ENCODE results near the gene MAP3K5.
A peak's percentile ranks its signal among the peaks of the same experiment; 100 is the strongest.
"Not testable (repeated sequence)": the region's sequence is repeated elsewhere in the genome, so short reads cannot be mapped to it uniquely, and the experiment has no call there.

Gene MAP3K5

DNA sequence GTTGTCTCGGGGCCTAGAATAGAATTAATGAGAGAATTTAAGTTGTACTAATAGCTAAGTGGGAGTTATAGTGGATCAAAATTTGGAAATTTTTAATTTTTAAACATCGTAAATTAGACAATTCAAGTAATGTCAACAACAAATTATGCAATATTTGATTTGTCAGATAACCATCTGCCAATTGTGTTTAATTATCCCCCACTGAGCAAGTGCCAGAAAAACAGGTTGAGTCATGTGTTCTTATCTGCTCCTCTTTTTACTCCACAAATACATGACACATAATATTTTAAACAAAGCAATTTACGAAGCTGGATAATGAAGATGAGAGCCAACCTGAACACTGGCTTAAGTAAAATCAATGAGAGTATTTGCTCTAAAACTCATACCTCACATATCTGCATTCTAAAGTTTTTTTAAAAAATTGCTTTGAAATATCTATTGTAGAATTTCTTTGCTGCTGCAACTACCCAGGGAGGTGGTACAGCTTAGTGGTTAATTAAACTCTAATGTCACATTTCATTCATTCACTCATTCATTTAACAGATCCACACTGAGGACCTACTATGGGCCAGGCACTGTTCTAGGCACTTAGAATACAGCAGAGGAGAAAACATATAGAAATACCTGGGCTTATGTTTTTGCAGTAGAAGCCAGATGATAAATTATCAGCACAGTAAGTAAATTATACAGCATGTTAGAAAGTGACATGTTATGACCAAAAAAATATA lies 184.9 kb downstream of the MAP3K5 start:
- no peak for DNase-seq

DNA sequence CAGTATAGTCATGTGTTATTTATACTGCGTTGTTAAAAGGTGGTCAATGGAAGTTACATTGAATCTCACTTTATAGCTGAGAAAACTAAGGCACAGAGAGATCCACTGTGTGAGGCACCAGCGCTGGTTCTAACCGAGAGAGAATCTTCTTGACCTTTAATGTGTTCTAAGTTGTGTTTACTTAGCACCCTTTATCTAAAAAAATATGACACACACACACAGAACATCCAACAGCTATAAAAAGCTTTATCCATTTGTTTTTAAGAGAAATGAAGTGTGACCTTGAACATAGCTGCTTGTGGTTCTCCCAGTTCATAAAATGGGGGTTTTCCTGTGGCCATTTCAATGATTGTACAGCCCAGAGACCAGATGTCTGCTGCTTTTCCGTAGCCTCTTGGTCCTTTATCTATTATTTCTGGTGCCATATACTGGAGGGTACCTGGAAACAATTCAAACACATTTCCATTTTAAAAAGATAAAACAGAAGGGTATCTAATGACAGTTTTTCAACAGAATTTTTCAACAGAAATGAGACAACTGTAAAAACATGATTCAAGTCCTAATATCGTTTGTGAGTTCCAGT lies 187.3 kb downstream of the MAP3K5 start:
- no peak for DNase-seq

DNA sequence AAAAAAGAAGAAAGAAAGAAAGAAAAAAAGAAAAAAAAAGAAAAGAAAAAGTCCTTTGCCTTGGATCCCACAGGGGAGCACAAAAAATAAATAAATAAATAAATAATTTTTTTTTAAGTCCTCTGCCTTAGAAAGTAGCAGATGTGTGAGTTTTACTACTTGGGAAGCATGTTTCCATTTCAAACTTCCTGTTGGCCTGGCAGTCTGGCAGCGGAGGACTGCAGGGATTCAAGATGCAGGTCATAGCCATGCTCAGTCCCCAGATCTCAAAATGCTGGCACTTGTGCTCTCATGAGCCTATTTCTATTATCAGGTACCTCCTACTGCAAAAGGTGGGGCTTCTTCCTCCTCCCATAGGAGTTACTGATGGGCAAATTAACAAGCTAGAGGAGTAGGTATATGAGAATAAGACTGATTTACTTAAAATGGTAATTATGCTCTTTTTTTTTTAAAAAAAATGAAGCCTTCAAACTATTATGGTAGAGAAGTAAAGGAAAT lies 187.9 kb downstream of the MAP3K5 start:
- no peak for DNase-seq

DNA sequence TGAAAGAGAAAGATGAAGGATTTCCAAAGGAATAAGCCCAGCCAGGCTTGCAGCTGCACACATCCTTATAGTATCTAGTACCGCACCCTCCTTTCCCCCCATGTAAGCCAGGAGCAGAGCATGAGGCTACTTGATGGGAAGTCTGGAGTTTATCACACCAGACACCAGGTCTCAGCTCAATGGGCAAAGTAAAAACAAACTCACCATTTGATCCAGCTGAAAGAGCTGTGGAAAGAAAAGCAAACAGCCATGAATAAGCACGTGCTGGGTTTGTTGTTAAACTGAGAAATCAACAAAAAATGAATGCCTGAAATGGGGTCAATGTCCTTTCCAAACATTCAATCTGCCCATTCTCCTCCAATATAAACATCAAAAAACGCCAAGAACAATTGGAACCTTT lies 191.5 kb downstream of the MAP3K5 start:
- DNase-seq, result no peak

DNA sequence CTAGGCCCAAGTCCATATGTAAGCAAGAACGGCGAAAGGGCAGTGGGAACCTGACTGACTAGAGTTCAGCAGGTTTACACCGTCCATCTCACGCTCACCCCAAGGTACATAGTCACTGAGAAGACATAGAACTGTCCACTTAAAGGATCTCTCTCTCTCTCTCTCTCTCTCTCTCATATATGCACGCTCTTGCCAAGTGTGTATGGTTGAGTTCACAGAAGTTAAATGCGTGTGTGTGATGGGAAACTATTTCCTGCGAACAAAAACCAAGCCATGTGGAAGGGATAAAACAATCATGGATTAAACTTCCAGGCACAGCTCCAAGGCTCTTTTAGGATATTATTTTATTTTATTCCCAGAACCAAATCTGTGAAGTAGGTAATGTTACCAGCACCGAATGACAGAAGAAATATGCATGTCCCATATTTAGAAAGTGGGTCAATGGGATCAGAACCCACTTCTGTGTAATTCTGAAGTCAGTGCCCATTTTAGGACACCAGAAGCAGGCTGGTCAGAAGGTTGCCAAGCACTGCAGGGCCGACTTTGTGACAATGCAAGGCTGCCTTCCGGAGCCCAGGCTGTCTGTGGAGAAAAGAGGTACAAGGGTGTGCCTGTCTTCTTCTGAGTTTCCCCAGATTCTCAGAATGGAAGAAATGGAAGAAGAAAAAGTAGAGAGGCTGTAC lies 192.8 kb downstream of the MAP3K5 start:
- DNase-seq, result no peak

DNA sequence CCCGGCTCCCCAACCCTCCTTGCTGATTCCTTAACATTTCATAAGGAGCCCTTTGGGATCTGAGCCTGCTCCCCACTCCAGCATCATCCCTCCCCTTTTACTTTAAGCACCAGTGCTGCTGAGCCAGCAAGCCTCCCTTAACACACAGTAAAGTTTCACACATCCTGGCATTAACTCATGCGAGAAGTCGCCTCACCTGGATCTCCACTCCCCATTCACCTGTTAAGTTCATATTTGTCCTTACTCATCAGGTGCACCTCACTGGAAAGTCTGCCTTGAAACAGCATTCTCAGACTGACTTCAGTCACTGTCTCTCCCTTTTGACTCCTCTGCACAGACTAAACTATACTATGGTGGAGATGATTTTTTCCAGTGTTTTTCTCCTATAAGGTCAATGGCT lies 194.2 kb downstream of the MAP3K5 start:
- DNase-seq, result no peak

DNA sequence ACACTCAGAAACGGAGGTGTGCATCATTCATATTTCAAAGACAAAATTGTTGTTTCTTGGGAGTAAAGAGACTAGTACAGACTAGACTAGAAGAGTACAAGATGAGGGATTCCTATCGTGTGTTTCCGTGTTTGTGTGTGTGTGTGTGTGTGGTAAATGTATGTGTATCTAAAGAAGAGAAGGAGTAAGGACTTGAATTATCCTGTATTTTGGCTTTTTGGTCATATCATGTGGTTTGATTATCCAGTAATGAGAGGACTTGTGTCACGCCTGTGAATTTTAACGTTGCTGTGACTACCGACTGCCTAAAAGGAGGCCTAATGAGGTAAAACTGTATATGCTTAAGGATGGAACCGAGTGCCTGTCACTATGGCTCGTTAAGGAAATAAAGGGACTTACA lies 197.6 kb downstream of the MAP3K5 start:
- no peak for DNase-seq

DNA sequence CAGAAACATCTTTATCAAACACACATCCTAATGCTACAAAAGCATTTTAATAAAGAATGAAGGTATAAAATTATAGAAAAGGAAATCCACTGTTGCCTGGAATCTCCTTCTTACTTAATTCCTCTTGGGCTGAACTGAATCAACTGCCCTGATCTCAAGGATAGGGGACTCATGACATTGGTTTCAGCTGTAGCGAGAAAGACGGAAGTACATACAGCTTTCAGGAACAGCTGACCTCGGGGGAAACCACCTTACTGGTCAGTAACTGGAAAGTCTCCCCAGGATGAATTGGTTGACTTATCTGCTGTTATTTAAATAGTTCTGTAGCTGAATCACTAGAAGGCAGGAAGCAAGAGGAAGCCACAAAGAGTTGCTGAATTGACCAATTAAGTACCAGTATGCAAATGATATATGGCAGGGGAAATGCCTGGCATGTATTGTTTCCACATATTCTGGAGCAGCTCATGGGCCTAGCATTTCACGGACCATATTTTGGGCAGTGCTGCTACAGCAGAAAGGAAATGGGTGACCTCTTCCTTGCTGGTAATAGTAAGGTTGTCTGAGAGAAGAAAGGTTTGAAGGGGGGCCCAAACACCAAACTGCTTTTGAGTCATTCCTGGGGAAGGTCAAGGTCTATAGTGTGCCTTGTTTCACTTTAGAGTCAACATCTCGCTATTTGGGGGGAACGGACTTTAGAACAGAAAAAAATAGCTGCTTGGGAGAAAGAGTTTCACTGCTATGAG lies 198.4 kb downstream of the MAP3K5 start:
- DNase-seq, result peak; percentile 83

DNA sequence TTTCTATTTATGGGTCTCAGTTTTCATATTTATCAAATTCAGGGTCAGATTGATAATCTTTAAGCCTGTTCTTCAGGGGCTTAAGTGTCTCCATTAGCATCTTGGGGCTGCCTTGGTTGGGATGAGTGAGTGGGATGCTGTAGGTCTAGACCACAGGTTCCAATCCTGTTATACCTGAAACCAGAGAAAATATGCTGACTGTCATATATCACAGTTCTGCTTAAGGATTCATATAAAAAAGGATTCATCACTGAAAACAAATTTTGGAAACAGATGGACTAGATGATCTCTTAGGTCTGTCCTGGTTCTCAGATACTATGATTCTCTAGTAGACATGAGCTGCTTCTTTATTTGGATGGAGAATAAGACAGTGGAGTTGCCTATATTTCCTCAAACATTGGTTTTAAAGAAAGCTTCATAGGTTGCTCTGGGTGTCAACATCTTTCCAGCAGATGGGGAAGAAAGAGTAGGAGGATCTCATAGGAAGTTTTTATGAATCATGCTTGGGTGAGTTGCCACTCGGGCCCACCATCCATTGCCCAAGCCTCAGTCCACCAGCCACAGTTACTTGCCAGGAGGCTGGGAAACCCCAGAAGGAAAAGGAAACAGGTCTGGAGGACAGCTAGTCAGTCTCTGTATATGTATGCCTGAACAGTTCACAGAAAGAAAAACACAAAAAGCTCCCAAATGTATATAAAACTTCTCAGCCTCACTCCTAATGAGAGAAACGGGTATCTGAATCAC lies 199.2 kb downstream of the MAP3K5 start:
- no peak for DNase-seq

DNA sequence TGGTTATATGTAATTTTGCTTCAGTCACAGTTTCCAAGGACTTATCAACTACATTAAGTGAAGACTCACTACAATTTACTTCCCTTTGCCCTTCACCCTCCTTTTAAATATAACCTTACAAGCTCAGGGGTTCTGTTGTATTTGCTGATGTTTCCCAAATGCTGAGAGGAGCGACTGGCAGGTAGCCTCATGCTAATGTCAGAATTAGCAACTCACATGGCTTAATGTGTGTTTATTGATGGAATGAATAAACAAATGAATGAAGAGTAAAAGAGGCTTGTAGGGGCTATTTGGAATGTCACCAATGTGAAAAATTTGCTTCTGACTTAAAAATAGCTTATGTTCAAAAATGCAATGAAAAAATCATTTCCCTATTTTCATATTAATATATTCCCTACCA lies 200.7 kb downstream of the MAP3K5 start:
- DNase-seq, result no peak

DNA sequence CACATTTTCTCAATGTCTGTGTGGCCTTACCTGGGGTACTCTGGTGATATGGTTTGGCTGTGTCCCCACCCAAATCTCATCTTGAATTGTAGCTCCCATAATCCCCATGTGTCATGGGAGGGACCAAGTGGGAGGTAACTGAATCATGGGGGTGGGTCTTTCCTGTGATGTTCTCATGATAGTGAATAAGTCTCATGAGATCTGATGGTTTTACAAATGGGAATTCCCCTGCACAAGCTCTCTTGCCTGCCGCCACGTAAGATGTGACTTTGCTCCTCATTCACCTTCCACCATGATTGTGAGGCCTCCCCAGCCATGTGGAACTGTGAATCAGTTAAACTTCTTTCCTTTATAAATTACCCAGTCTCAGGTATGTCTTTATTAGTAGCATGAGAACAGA lies 201.4 kb downstream of the MAP3K5 start:
- not testable (repeated sequence) for DNase-seq

DNA sequence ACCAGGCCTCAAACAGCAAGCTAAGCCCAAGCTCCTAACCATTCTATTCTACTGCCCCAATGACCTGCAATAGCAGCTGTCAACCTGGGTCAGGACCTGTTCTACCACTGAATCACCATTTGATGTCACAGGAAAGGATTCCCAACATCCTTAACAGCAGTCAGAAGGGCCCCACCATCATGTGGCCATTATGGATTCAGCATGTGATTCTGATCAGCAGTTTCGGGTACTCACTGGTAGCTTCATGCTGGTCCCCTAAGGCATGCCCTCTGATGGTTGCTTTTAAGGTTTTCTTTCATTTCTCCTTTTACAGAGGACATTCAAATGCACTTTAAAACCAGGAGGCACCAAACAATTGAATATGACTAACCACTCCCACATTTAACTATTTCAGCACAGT lies 204.8 kb downstream of the MAP3K5 start:
- DNase-seq, result no peak

DNA sequence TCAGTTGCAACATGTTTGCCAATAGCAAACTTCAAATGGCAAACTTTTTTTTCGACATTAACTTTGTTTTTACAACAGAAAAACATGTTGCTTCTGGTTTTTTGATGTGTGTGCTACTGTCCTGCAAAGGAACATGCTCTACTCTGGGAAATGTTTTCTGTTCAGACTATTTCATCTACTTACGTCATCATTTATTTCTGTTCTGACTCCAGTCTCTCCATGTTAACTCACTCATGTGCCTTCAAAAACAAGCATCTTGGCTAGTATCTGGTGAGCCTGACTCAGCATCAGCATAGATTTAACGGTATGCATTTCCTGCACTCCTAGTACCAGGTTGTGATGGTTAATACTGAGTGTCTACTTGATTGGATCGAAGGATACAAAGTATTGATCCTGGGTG lies 206.0 kb downstream of the MAP3K5 start:
- DNase-seq, result peak; percentile 12

DNA sequence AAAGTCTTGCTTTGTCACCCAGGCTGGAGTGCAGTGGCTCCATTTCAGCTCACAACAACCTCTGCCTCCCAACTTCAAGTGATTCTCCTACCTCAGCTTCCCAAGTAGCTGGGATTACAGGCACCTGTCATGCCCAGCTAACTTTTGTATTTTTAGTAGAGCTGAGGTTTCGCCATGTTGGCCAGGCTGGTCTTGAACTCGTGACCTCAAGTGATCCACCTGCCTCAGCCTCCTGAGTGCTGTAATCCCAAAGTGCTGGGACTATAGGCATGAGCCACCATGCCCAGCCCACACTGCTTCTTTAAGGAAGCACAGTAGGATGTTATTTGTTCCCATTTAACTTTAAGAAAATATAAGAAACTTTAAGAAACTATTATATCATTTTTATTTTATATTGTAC lies 206.8 kb downstream of the MAP3K5 start:
- DNase-seq, result not testable (repeated sequence)

DNA sequence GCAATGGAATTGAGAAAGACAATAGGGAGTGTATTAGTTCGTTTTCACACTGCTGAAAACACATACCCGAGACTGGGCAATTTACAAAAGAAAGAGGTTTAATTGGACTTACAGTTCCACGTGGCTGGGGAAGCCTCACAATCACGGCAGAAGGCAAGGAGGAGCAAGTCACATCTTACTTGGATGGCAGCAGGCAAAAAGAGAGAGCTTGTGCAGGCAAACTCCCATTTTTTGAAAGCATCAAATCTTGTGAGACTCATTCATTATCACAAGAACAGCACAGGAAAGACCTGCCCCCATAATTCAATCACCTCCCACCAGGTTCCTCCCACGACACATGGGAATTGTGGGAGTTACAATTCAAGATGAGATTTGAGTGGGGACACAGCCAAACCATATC lies 208.0 kb downstream of the MAP3K5 start:
- not testable (repeated sequence) for DNase-seq

DNA sequence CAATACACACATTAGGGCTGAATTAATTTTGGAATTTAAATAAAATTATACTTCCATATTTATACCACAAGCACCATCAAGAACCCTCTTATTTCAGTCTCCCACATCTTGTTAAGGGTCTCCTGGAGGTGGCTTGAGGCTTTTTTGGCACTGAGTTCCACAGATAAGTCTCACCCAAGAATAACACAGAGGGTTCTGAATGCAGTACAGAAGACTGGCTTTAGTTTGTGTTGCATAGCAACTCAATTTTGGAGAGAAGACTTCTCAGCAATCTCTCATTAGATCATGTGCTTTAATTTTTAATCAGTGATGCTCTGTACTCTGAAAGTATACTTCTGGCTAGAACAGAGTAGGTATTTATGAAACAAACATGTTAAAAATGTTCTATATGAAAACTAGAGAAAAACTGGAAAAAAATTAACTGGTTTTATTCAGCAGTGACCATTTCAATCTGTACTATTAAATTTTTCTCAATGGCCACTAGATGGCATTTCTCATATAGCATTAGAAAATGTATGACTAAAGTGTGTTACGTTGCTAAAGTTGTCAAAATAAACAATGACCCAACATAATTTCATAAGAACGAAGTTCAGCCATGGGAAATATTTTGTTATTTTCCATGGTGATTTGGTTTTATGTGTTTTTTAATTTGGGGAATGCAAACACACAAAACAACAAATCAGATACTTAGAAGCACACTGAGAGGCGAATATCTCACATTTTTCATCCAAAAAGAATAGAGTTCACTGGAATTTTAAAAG lies 209.4 kb downstream of the MAP3K5 start:
- DNase-seq, result no peak

DNA sequence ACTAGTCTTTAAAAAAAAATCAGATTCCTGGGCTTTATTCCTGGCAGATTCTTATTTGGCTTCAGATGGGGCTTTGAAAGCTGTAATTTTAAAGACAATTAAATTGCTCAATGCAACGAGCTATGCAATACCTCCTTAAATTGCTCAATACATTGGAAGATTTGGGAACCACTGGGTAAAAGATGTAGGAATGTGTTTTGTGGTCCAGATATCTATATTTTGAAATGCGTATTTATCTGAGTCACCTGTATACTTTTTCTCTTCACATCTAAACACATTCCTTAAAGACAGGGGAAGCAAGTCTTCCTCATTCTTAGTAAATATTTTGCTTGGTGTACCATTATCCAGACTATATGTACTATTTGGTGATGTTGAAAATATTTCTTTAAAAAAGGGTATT lies 212.5 kb downstream of the MAP3K5 start:
- no peak for DNase-seq

DNA sequence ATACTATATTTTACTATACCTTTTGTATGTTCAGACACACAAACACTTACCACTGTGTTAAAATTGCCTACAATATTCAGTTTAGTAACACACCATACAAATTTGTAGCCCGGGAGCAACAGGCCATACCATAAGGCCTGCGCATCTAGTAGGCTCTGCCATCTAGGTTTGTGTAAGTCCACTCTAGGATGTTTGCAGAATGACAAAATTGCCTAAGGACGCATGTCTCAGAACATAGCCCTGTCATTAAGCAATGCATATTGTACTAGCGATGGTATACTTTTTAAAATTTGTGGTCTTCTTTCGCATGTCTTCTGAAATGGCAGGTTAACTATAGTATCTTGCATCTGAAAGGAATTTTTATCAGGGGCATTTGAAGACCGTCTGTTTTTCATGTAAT lies 215.5 kb downstream of the MAP3K5 start:
- DNase-seq, result no peak

DNA sequence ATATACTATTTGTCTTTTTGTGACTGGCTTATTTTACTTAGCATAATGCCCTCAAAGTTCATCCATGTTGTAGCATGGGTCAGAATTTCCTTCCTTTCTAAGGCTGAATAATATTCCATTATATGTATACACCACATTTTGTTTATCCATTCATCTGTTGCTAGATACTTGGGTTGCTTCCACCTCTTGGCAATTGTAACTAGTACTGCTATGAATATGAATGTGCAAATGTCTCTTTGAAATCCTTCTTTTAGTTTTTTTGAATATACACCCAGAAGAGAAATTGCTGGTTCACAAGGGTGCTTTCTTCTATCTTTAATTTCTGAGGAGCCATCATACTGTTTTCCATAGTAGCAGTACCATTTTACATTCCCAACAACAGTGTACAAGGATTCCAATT lies 220.8 kb downstream of the MAP3K5 start:
- DNase-seq, result no peak

DNA sequence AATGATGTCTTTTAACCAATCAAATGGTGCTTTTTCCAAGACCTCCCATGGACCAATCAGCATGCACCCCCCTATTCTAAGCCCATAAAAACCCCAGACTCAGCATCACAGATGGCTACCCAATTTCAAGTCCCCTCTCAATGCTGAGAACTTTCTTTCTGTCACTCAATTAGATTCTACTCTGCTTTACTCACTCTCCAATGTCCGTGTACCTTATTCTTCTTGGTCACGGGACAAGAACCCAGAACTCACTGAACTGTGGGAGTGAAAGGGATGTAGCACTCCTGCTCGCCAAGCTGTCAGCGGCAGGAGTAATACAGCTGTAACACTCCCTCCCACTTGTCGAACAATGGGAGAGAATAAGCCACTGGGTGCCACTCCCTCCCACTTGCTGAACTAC lies 221.2 kb downstream of the MAP3K5 start:
- no peak for DNase-seq

DNA sequence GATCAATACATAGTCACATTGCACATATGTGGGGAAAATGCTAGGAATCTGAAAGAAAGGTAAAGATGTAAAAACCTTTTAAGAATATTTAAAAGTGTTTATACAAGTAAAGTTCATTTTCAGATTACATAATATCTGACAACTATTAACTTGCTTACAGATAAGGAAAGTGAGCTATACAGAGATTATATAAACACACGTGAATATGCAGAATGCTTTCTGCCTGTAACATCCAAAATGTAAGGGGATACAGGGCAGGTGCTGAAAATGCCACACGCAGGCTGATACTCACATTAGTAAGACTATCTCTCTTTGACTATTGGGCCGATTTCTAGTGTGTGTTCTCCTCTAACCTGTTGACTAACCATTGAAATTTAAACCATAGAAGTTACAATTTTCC lies 224.1 kb downstream of the MAP3K5 start:
- no peak for DNase-seq

DNA sequence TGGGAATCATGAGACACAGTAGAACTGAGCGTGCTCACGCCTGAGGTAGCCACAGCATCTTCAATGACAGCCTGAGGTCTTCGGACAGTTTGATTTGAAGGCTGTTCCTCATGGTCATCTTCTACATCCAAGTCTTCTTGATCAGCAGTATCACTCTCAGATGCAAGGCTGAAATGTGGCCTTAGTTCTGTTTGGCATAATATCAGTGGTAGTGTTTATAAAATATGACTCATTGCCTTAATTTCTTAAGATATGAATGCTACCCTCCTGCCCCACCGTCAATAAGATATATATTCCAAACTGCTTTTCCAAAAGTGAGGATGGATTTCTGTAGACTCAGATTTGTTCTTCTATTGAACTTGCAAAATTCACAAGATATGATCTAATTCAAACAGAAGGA lies 224.6 kb downstream of the MAP3K5 start:
- DNase-seq, result no peak

Measured in activated CD4-positive, alpha-beta T cell treated with anti-CD3 and anti-CD28 coated beads, Interleukin-2, Interleukin-6, amounts not matched to agents 100 ng/mL and 50 ng/mL, durations not matched to agents 16 hours and 8 hours (primary cell).